ENCODE results near the gene MYH10. TPM values are rescaled to one million over a fixed set of nuclear protein-coding genes. Genes with fewer than 3 reads are reported as not detected.

MYH10 gene
- total RNA-seq, 1 donor from 2014 or later: 378 TPM

GRCh38 chr17:8672326-8672725 is 41.8 kb upstream of the MYH10 start:
- H3K36me3 ChIP-seq: no peaks in the 10 kb centered on the region
- H3K9me3 ChIP-seq: no peaks in the 10 kb centered on the region
- H3K27me3 ChIP-seq: no peaks in the 10 kb centered on the region
- intact Hi-C loops (cut with DNase I): loop anchor here (5.0 kb wide), 1 partner anchor 130 kb away; no protein-coding TSS in a partner anchor
- H3K27ac ChIP-seq: peak overlapping the region; percentile 93 to 95
- peaks cover 9 to 55% of the 10 kb centered on the region in 2 donors for H3K4me1 ChIP-seq
- no peak for TF ChIP-seq CTCF (IDR thresholded peaks at IDR 0.05)
- H3K4me3 ChIP-seq: no peak overlapping the region
- DNase-seq (ENCODE audit: low spot score in 2 of 2): peak in 1 of 2 donors; percentile 50

GRCh38 chr17:8670421-8670820 is 39.9 kb upstream of the MYH10 start:
- DNase-seq (ENCODE audit: low spot score in 2 of 2): no peak
- intact Hi-C loops (cut with DNase I): loop anchor here (5.0 kb wide), 1 partner anchor 128 kb away; no protein-coding TSS in a partner anchor
- Histone ChIP-seq H3K36me3 (no peaks in the 10 kb centered on the region), H3K4me1 (peaks cover 11 to 48% of the 10 kb centered on the region in 2 donors), H3K27ac (peak overlapping the region; percentile 93 to 95), H3K27me3 (no peaks in the 10 kb centered on the region), H3K4me3 (peak overlapping the region; percentile 39 to 42), H3K9me3 (no peaks in the 10 kb centered on the region)
- no peak for TF ChIP-seq CTCF (IDR thresholded peaks at IDR 0.05)

DNA sequence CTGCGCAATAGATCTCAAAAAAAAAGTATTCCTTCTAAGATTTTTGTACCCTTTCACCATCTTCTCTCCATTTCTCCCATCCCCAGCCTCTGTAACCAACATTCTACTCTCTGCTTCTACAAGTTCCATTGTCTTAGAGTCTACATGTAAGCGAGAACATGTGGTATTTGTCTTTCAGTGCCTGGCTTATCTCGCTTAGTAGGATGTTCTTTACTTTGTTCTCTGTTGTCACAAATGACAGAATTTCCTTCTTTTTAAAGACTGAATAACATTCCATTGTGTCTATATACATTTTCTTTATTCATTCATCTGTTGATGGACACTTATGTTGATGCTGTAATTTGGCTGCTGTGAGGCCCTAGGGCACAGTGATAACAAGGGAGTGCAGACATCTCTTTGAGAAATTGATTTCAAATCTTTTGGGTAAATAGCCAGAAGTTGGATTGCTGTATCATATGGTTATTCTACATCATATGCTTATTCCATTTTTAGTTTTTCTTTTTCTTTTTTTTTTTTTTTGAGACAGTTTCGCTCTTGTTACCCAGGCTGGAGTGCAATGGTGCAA is 37.7 kb upstream of the MYH10 start:
- Histone ChIP-seq H3K27ac (peak overlapping the region; percentile 93 to 95), H3K9me3 (no peaks in the 10 kb centered on the region), H3K36me3 (no peaks in the 10 kb centered on the region), H3K4me1 (peaks cover 10 to 45% of the 10 kb centered on the region in 2 donors), H3K27me3 (no peaks in the 10 kb centered on the region), H3K4me3 (no peak overlapping the region)
- intact Hi-C loops (cut with DNase I): no loop called here
- no peak for TF ChIP-seq CTCF (IDR thresholded peaks at IDR 0.05)
- peak in 1 of 2 donors; percentile 21 for DNase-seq (ENCODE audit: low spot score in 2 of 2)

GRCh38 chr17:8667421-8667820 is 36.9 kb upstream of the MYH10 start:
- Histone ChIP-seq H3K4me1 (peaks cover 12 to 41% of the 10 kb centered on the region in 2 donors), H3K4me3 (no peak overlapping the region), H3K27me3 (no peaks in the 10 kb centered on the region), H3K9me3 (no peaks in the 10 kb centered on the region), H3K36me3 (no peaks in the 10 kb centered on the region), H3K27ac (peak overlapping the region; percentile 41 to 84)
- no peak for TF ChIP-seq CTCF (IDR thresholded peaks at IDR 0.05)
- peak in 1 of 2 donors; percentile 48 for DNase-seq (ENCODE audit: low spot score in 2 of 2)
- intact Hi-C loops (cut with DNase I): no loop called here

GRCh38 chr17:8665684-8666083 is 35.2 kb upstream of the MYH10 start:
- DNase-seq (ENCODE audit: low spot score in 2 of 2): peak in 1 of 2 donors; percentile 18
- H3K9me3 ChIP-seq: no peaks in the 10 kb centered on the region
- H3K36me3 ChIP-seq: no peaks in the 10 kb centered on the region
- no peaks in the 10 kb centered on the region for H3K27me3 ChIP-seq
- H3K4me3 ChIP-seq: no peak overlapping the region
- peak overlapping the region; percentile 84 to 85 for H3K27ac ChIP-seq
- no peak for TF ChIP-seq CTCF (IDR thresholded peaks at IDR 0.05)
- peaks cover 14 to 33% of the 10 kb centered on the region in 2 donors for H3K4me1 ChIP-seq
- intact Hi-C loops (cut with DNase I): no loop called here
